Adrenal gland (tissue), 12 donors: ENCODE results near the gene ANKRD30A. TPM values are rescaled to one million over a fixed set of nuclear protein-coding genes. Genes with fewer than 3 reads are reported as not detected.

Experiments
- DNase-seq, 7 donors: peaks; one replicate each; pipeline ENCODE4 v3.0.0-alpha.2; 2019 to 2020
- H3K27ac ChIP-seq, 5 donors: fragments of 200-600 bp; sonication (generic) in 4 of 5; 1 replicate in 3 of 5; 2 replicates in 2 of 5; pipeline versions ENCODE4 v1.5.1 to v1.8.0; 2016 to 2020; ENCODE audit warnings: mild to moderate bottlenecking in 1 of 5
- H3K27me3 ChIP-seq: fragments of 200-600 bp; 2 replicates; pipeline ENCODE4 v1.8.0; 2021
- H3K36me3 ChIP-seq, 2 donors: fragments of 200-600 bp; replicated peaks in 1 of 2; 1 replicate in 1 of 2; 2 replicates in 1 of 2; pipeline versions ENCODE4 v1.5.1 to v1.8.0; 2018 to 2022
- H3K4me1 ChIP-seq, 2 donors: fragments of 200-600 bp; replicated peaks in 1 of 2; 1 replicate in 1 of 2; 2 replicates in 1 of 2; pipeline versions ENCODE4 v1.5.1 to v1.8.0; 2018 to 2021
- H3K4me3 ChIP-seq, 4 donors: fragments of 200-600 bp; sonication (generic) in 3 of 4; one replicate each; pipeline ENCODE4 v1.5.1; 2016 to 2018
- H3K9me3 ChIP-seq, 3 donors: fragments of 200-600 bp; sonication (generic) in 1 of 3; replicated peaks in 1 of 3; 1 replicate in 2 of 3; 2 replicates in 1 of 3; pipeline versions ENCODE4 v1.5.1 to v1.8.0; 2016 to 2021
- CTCF ChIP-seq, 6 experiments: fragments of 450-650 bp in 4 of 6; fragments of 200-600 bp in 2 of 6; sonication (generic) in 1 of 6; IDR thresholded peaks; 1 replicate in 5 of 6; 2 replicates in 1 of 6; pipeline versions ENCODE4 v1.5.1 to v1.8.0; 2016 to 2021; ENCODE audit warnings: antibody characterized with exemption in 6 of 6, mild to moderate bottlenecking in 2 of 6, moderate library complexity in 1 of 6
- POLR2A ChIP-seq, 2 donors: fragments of 450-650 bp; IDR thresholded peaks; one replicate each; pipeline ENCODE4 v1.6.1; 2017; ENCODE audit warnings: antibody characterized with exemption in 2 of 2, mild to moderate bottlenecking in 2 of 2, moderate library complexity in 1 of 2
- WGBS, 4 donors: extraction: QIAGEN DNeasy Blood & Tissue Kit in 2 of 4; methylation state at CpG; one replicate each; pipeline versions ENCODE4 v1.1.5 to v1.1.7; 2013 to 2017; 5-methylcytosine and 5-hydroxymethylcytosine counted together
- intact Hi-C, 2 donors: fragments of 100-400 bp; cut with DNase I; formaldehyde crosslinking; loops; one replicate each; pipeline versions ENCODE4 v1.14.1 to v1.15.0; 2022 to 2023
- polyA plus RNA-seq, 3 donors: library from polyadenylated mRNA; stranded (reverse); fragments of 200-250 nt in 2 of 3; fragments of 350-450 nt in 1 of 3; fragmentation: Illumina TruSeq in 1 of 3; extraction: RNeasy Lipid Tissue Mini Kit (QIAGEN cat#74804) in 1 of 3; gene quantifications; one replicate each; pipeline ENCODE4 v1.2.3, GENCODE V29; 2013 to 2014
- total RNA-seq, 9 donors: library from RNA; depleted of rRNA in 4 of 9; stranded (reverse); fragments of >200 nt in 4 of 9; fragments of 120-200 nt in 1 of 9; fragmentation: NEBNext Ultra II Directional in 1 of 9; extraction: Animal tissue kit (Norgen Biotek cat#: 25700) in 1 of 9; gene quantifications; one replicate each; pipeline versions ENCODE4 v1.1.0 to v1.2.4, GENCODE V29; 2013 to 2023
- donor health status: healthy with polysubstance abuse.
- donor health status: Bipolar disorder and iron deficiency.
- donor health status: DM: yes; HTN: yes; CAD: no.
- donor health status: DM: no; HTN: no; CAD: no.
- donor health status: DM: no; HTN: no; CAD: no.
- donor health status: DM: yes; HTN: yes; CAD: no.

The ANKRD30A gene
- total and polyA plus RNA-seq, 12 donors = not detected

- Histone ChIP-seq H3K36me3 (no peaks in the 10 kb centered on the region), H3K4me3 (no peak overlapping the region), H3K4me1 (no peaks in the 10 kb centered on the region), H3K9me3 (no peaks in the 10 kb centered on the region), H3K27ac (no peak overlapping the region), H3K27me3 (no peaks in the 10 kb centered on the region)
- no peak for DNase-seq
- intact Hi-C loops = no loop called here
- TF ChIP-seq CTCF (IDR thresholded peaks at IDR 0.05) (no peak), POLR2A (IDR thresholded peaks at IDR 0.05) (no peak)
- WGBS, 4 donors = 61 to 70% (median 67%) methylated on average over 2 of the region's 2 CpGs
Measured at GRCh38 chr10:37304036-37304435, 178.6 kb downstream of the ANKRD30A start.

GRCh38 chr10:37314350-37314749 is 189.0 kb downstream of the ANKRD30A start:
- WGBS, 4 donors = 49 to 64% (median 62%) methylated on average over 3 of the region's 3 CpGs
- H3K36me3 ChIP-seq = no peaks in the 10 kb centered on the region
- no peak overlapping the region for H3K4me3 ChIP-seq
- H3K9me3 ChIP-seq = no peaks in the 10 kb centered on the region
- no peaks in the 10 kb centered on the region for H3K4me1 ChIP-seq
- no peak overlapping the region for H3K27ac ChIP-seq
- DNase-seq = no peak
- TF ChIP-seq POLR2A (IDR thresholded peaks at IDR 0.05) = no peak
- TF ChIP-seq CTCF (IDR thresholded peaks at IDR 0.05) = no peak
- H3K27me3 ChIP-seq = no peaks in the 10 kb centered on the region
- intact Hi-C loops = no loop called here

GRCh38 chr10:37314862-37315261 is 189.5 kb downstream of the ANKRD30A start:
- no peak overlapping the region for H3K4me3 ChIP-seq
- intact Hi-C loops = no loop called here
- no peaks in the 10 kb centered on the region for H3K9me3 ChIP-seq
- 21 to 36% (median 22%) methylated on average over 1 of the region's 1 CpG for WGBS, 4 donors
- H3K36me3 ChIP-seq = no peaks in the 10 kb centered on the region
- no peak overlapping the region for H3K27ac ChIP-seq
- H3K27me3 ChIP-seq = no peaks in the 10 kb centered on the region
- no peak for DNase-seq
- no peaks in the 10 kb centered on the region for H3K4me1 ChIP-seq
- TF ChIP-seq CTCF (IDR thresholded peaks at IDR 0.05) (no peak), POLR2A (IDR thresholded peaks at IDR 0.05) (no peak)

GRCh38 chr10:37344413-37344812 is 219.0 kb downstream of the ANKRD30A start:
- no peaks in the 10 kb centered on the region for H3K27me3 ChIP-seq
- no peaks in the 10 kb centered on the region for H3K4me1 ChIP-seq
- no peak overlapping the region for H3K4me3 ChIP-seq
- TF ChIP-seq CTCF (IDR thresholded peaks at IDR 0.05) = no peak
- no peak for TF ChIP-seq POLR2A (IDR thresholded peaks at IDR 0.05)
- WGBS, 4 donors = 65 to 83% (median 72%) methylated on average over 2 of the region's 2 CpGs
- DNase-seq = no peak
- H3K27ac ChIP-seq = no peak overlapping the region
- intact Hi-C loops = no loop called here
- no peaks in the 10 kb centered on the region for H3K9me3 ChIP-seq
- no peaks in the 10 kb centered on the region for H3K36me3 ChIP-seq
